ENCODE data around the gene USP4.

USP4 gene

DNA sequence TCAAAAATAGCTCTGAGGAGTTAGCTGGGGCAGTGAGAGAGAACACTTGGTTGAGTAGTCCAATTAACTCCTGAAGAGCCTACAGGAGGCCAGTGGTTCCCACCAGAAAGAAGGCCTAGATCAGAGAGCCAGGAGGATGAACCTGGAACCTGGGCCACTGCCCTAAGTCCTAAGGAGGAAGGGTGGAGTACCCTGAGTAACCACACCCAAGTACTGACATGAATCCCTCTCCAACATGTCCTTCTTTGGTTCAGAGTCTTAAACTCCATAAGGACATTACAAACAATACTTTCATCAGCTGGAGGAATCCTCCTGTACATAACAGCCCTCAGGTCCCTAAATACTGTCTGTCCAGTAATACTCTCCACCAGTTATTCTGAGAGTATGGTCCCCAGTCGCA lies 37.2 kb downstream of the USP4 start:
- DNase-seq: no peak
- Histone ChIP-seq H3K27ac (no peak overlapping the region), H3K36me3 (replicated peaks) (peaks cover 61% of the 10 kb centered on the region), H3K27me3 (replicated peaks) (no peaks in the 10 kb centered on the region), H3K4me3 (ENCODE audit: low read depth, low read length) (no peak overlapping the region)
- TF ChIP-seq, protein P1, sequence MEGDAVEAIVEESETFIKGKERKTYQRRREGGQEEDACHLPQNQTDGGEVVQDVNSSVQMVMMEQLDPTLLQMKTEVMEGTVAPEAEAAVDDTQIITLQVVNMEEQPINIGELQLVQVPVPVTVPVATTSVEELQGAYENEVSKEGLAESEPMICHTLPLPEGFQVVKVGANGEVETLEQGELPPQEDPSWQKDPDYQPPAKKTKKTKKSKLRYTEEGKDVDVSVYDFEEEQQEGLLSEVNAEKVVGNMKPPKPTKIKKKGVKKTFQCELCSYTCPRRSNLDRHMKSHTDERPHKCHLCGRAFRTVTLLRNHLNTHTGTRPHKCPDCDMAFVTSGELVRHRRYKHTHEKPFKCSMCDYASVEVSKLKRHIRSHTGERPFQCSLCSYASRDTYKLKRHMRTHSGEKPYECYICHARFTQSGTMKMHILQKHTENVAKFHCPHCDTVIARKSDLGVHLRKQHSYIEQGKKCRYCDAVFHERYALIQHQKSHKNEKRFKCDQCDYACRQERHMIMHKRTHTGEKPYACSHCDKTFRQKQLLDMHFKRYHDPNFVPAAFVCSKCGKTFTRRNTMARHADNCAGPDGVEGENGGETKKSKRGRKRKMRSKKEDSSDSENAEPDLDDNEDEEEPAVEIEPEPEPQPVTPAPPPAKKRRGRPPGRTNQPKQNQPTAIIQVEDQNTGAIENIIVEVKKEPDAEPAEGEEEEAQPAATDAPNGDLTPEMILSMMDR (IDR thresholded peaks at IDR 0.05; ENCODE audit: low read depth, low read length, missing control alignments): no peak
- in situ Hi-C loops (cut with HindIII; ENCODE audit: low pct_ligation_motif_present, low sequenced_read_pairs): no loop called here

DNA sequence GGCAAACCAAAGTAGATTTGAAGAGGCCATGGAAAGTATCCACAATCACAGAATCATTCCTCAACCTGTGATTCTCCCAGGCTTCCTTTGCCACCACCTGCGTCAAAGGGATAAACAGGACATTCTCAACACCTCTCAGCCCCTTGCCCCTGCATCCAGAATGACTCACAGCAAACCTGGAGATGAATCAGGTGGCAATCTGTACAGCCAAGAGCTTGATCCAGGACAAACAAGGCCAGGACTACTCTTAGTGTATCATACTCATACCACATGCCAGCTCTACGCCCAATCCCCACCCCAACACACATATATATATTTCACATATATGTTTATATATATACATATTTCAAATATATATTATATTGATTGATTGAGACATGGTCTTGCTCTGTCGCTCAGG lies 39.3 kb downstream of the USP4 start:
- no peak overlapping the region for H3K4me3 ChIP-seq (ENCODE audit: low read depth, low read length)
- no peak for DNase-seq
- H3K27ac ChIP-seq: no peak overlapping the region
- H3K36me3 ChIP-seq (replicated peaks): peaks cover 63% of the 10 kb centered on the region
- no peaks in the 10 kb centered on the region for H3K27me3 ChIP-seq (replicated peaks)
- in situ Hi-C loops (cut with HindIII; ENCODE audit: low pct_ligation_motif_present, low sequenced_read_pairs): no loop called here
- TF ChIP-seq, protein P1 (IDR thresholded peaks at IDR 0.05; ENCODE audit: low read depth, low read length, missing control alignments): no peak

DNA sequence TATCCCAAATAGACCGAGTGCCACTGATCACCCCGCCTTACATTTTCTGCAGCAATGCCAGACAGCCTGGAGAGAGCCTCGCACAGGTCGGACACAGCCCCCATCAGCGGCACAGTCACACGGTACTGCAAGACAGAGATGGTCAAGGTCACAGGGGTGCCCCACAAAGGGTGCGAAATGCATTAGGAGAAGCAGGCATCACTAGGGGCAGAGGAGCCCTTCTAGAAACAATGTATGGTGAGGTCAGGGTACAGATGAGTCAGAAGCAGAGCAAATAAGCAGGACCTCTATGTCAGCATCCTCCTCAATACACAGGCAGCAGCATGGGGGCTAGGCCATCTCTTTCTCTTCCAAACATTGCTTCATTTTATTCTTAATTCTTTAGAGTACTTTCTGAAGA lies 41.3 kb downstream of the USP4 start:
- Histone ChIP-seq H3K27ac (no peak overlapping the region), H3K36me3 (replicated peaks) (peaks cover 69% of the 10 kb centered on the region), H3K4me3 (ENCODE audit: low read depth, low read length) (no peak overlapping the region), H3K27me3 (replicated peaks) (no peaks in the 10 kb centered on the region)
- in situ Hi-C loops (cut with HindIII; ENCODE audit: low pct_ligation_motif_present, low sequenced_read_pairs): no loop called here
- no peak for DNase-seq
- TF ChIP-seq, protein P1 (IDR thresholded peaks at IDR 0.05; ENCODE audit: low read depth, low read length, missing control alignments): no peak

GRCh38 chr3:49296781-49297411 lies 43.0 kb downstream of the USP4 start:
- TF ChIP-seq, protein P1 (IDR thresholded peaks at IDR 0.05; ENCODE audit: low read depth, low read length, missing control alignments): no peak
- Histone ChIP-seq H3K27me3 (replicated peaks) (no peaks in the 10 kb centered on the region), H3K4me3 (ENCODE audit: low read depth, low read length) (no peak overlapping the region), H3K27ac (no peak overlapping the region), H3K36me3 (replicated peaks) (peaks cover 82% of the 10 kb centered on the region)
- in situ Hi-C loops (cut with HindIII; ENCODE audit: low pct_ligation_motif_present, low sequenced_read_pairs): no loop called here
- DNase-seq: no peak

GRCh38 chr3:49295489-49296058 lies 44.3 kb downstream of the USP4 start:
- Histone ChIP-seq H3K36me3 (replicated peaks) (peaks cover 81% of the 10 kb centered on the region), H3K4me3 (ENCODE audit: low read depth, low read length) (no peak overlapping the region), H3K27ac (no peak overlapping the region), H3K27me3 (replicated peaks) (no peaks in the 10 kb centered on the region)
- in situ Hi-C loops (cut with HindIII; ENCODE audit: low pct_ligation_motif_present, low sequenced_read_pairs): no loop called here
- DNase-seq: peak; percentile 32
- TF ChIP-seq, protein P1 (IDR thresholded peaks at IDR 0.05; ENCODE audit: low read depth, low read length, missing control alignments): peak; percentile 65

DNA sequence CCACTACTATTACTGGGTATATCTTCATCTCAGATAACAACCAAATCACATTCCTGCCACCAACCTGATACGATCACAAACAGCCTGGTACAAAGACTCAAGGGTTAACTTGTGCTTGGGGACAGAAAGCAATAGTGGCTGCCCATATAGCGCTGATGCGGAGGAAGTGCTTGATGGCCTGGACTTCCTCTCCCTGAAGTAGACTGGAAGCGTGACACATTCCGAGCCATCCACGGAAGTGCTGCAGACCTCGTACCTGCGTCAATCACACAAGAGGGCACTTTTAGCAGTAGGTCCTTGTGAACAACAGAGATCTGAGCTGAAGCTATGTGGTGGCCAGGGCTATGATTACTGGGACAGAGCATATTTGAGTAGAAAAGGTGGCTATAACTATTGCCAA lies 45.5 kb downstream of the USP4 start:
- in situ Hi-C loops (cut with HindIII; ENCODE audit: low pct_ligation_motif_present, low sequenced_read_pairs): no loop called here
- TF ChIP-seq, protein P1 (IDR thresholded peaks at IDR 0.05; ENCODE audit: low read depth, low read length, missing control alignments): no peak
- Histone ChIP-seq H3K27ac (no peak overlapping the region), H3K4me3 (ENCODE audit: low read depth, low read length) (no peak overlapping the region), H3K36me3 (replicated peaks) (peaks cover 85% of the 10 kb centered on the region), H3K27me3 (replicated peaks) (no peaks in the 10 kb centered on the region)
- DNase-seq: no peak

All from brain microvascular endothelial cell (primary cell).